Activated CD8-positive, alpha-beta T cell treated with anti-CD3 and anti-CD28 coated beads, Interleukin-2, amount 10 ng/mL, durations not matched to agents 7 days and 5 days (primary cell): Measurements from ENCODE around the gene ADCY9. TPM values are rescaled to one million over a fixed set of nuclear protein-coding genes. Genes with fewer than 3 reads are reported as not detected.
"Not testable (repeated sequence)": the region's sequence is repeated elsewhere in the genome, so short reads cannot be mapped to it uniquely, and the experiment has no call there.

Experiments
- ATAC-seq: fragments of 150-1000 bp; cut with Tn5 transposase; one replicate; pipeline ENCODE4 v1.10.0; 2021; ENCODE audit warnings: moderate library complexity
- CTCF ChIA-PET: fragments of 350-600 bp; sonication (Branson Sonifier 250); formaldehyde crosslinking; loops from one replicate; lab custom pipeline; 2021; ENCODE audit warnings: antibody characterized with exemption; lab: Charles Lee
- POLR2A ChIA-PET: fragments of 350-600 bp; sonication (Branson Sonifier 250); formaldehyde crosslinking; loops from one replicate; lab custom pipeline; 2021; ENCODE audit warnings: antibody characterized with exemption; lab: Charles Lee
- DNase-seq: peaks from one replicate; pipeline ENCODE4 v3.0.0-alpha.2; 2020
- H3K27ac Mint-ChIP-seq: one replicate; pipeline ENCODE4 v1.8.0; 2021; ENCODE audit warnings: mild to moderate bottlenecking, mixed read lengths
- H3K27me3 Mint-ChIP-seq: one replicate; pipeline ENCODE4 v1.8.0; 2021; ENCODE audit warnings: low read depth, mixed read lengths
- H3K36me3 Mint-ChIP-seq: one replicate; pipeline ENCODE4 v1.8.0; 2021; ENCODE audit warnings: low read depth, mixed read lengths
- H3K4me1 Mint-ChIP-seq: one replicate; pipeline ENCODE4 v1.8.0; 2021; ENCODE audit warnings: low read depth, mixed read lengths
- H3K4me3 Mint-ChIP-seq: one replicate; pipeline ENCODE4 v1.8.0; 2021; ENCODE audit warnings: mild to moderate bottlenecking, mixed read lengths
- H3K9me3 Mint-ChIP-seq: one replicate; pipeline ENCODE4 v1.8.0; 2022; ENCODE audit warnings: mixed read lengths; ENCODE audit not compliant: insufficient read depth
- total RNA-seq, 2 experiments: library from RNA; stranded (reverse); gene quantifications; one replicate each; pipeline ENCODE4 v1.2.3, GENCODE V29; 2021

The ADCY9 gene
- total RNA-seq, 2 experiments from 2014 or later = 6.2 to 6.3 TPM

- CTCF ChIA-PET = interaction anchor here (0.7 kb wide), 1 partner anchor 21 kb away, joined by 3 read pairs; no protein-coding TSS in a partner anchor
- Mint-ChIP-seq H3K4me3 (peak overlapping the region; percentile 70), H3K4me1 (peaks cover 24% of the 10 kb centered on the region), H3K27me3 (peaks cover 23% of the 10 kb centered on the region)
- H3K36me3 Mint-ChIP-seq, H3K27ac Mint-ChIP-seq, ATAC-seq, H3K9me3 Mint-ChIP-seq, POLR2A ChIA-PET, DNase-seq: not testable (repeated sequence)
Measured at GRCh38 chr16:3959926-3960590, 156.2 kb downstream of the ADCY9 start.

- POLR2A ChIA-PET = no interaction called here
- CTCF ChIA-PET = no interaction called here
- Mint-ChIP-seq H3K27ac (no peak overlapping the region), H3K4me3 (no peak overlapping the region), H3K4me1 (peaks cover 24% of the 10 kb centered on the region), H3K9me3 (no peaks in the 10 kb centered on the region), H3K27me3 (peaks cover 31% of the 10 kb centered on the region), H3K36me3 (no peaks in the 10 kb centered on the region)
- ATAC-seq (no peak), DNase-seq (no peak)
Measured at GRCh38 chr16:3959148-3959547, 157.1 kb downstream of the ADCY9 start.

- Mint-ChIP-seq H3K9me3 (no peaks in the 10 kb centered on the region), H3K27me3 (peaks cover 30% of the 10 kb centered on the region), H3K4me1 (peaks cover 14% of the 10 kb centered on the region), H3K36me3 (no peaks in the 10 kb centered on the region), H3K27ac (no peak overlapping the region), H3K4me3 (no peak overlapping the region)
- CTCF ChIA-PET = no interaction called here
- no peak for ATAC-seq
- no peak for DNase-seq
- POLR2A ChIA-PET = no interaction called here
Measured at GRCh38 chr16:3957344-3957980, 158.8 kb downstream of the ADCY9 start.

DNA sequence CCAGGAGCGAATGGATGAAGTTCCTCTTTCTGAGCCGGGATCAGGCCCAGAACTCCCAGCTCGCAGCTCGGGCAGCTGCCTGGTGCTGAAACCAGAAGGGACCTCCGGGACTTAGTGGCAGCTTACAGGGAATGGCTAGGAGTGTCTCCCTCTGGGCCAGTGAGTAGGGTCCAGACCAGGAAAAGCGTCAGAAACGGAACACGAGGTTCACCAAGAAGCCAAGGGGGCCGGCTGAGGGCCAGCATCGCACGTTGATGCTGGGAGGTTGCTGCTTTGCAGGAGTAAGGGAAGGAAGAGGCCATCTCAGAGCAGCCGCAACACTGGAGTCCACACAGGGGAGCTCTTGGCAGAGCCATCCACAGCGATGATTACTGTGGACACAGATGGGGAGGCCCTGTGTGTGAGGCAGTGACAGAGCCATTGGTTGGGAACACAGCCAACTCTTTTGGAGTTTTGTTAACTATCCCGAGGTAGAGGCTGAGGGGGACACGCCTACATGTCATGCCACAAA lies 161.8 kb downstream of the ADCY9 start:
- ChIA-PET POLR2A (no interaction called here), CTCF (interaction anchor here (1.4 kb wide), 1 partner anchor 299 kb away, joined by 3 read pairs; no protein-coding TSS in a partner anchor)
- peaks cover 34% of the 10 kb centered on the region for H3K27me3 Mint-ChIP-seq
- ATAC-seq (no peak), DNase-seq (no peak)
- H3K36me3 Mint-ChIP-seq = no peaks in the 10 kb centered on the region
- H3K4me1 Mint-ChIP-seq = peaks cover 4% of the 10 kb centered on the region
- H3K4me3 Mint-ChIP-seq = no peak overlapping the region
- H3K9me3 Mint-ChIP-seq = no peaks in the 10 kb centered on the region
- no peak overlapping the region for H3K27ac Mint-ChIP-seq

DNA sequence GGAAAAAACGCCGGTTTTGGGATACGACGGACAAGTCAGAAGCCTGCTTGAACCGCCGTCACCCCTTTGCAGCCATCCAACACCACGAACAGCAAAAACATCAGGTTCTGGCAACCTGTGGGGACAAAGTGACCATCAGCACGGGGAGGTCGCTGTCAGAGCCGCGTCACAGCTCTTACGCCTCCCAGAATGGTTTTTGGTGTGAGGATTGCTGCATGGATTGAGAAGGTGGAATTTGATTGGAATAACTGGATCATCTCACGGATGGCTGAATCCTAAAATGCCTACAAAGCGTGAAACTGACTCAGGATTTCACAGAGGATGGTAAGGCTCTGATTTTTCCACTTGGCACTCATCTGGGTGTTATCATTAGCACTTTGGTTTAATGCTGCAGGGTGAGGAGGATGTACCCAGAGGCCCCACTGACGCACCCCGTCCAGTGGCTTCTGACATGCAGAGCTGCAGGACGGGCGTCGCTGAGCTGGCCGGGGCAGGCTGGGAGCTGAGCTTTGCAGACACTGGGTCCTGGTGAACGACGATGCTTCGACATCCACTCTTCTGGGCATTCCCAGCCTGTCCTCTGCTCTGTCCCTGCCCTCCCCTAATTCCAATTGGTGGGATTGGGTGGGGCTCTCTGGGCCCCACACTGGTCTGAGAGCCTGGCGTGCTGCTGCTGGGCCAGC lies 162.4 kb downstream of the ADCY9 start:
- H3K4me3 Mint-ChIP-seq = no peak overlapping the region
- H3K27me3 Mint-ChIP-seq = peaks cover 32% of the 10 kb centered on the region
- no peaks in the 10 kb centered on the region for H3K9me3 Mint-ChIP-seq
- DNase-seq = no peak
- POLR2A ChIA-PET = no interaction called here
- ATAC-seq = no peak
- H3K4me1 Mint-ChIP-seq = peaks cover 4% of the 10 kb centered on the region
- CTCF ChIA-PET = interaction anchor here (1.0 kb wide), 1 partner anchor 15 kb away, joined by 3 read pairs; no protein-coding TSS in a partner anchor
- H3K27ac Mint-ChIP-seq = no peak overlapping the region
- no peaks in the 10 kb centered on the region for H3K36me3 Mint-ChIP-seq

DNA sequence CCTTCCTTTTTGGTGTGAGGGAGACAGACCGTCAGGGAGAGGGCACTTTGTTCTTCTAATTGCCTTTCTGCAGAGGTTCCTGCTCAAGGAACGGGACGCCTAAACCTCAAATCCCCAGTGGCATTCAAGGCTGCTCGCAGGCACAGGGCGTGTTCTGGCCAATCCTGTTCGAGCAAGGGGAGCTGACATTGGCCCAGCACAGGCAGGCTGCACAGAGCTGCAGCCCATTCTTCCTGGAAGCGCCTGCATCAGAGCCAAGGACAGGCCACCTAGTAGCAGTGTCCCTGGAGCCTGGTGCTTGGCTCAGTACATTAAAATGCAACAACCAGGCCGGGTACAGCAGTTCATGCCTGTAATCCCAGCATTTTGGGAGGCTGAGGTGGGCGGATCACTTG lies 163.5 kb downstream of the ADCY9 start:
- ChIA-PET POLR2A (no interaction called here), CTCF (no interaction called here)
- Mint-ChIP-seq H3K9me3 (no peaks in the 10 kb centered on the region), H3K27me3 (peaks cover 31% of the 10 kb centered on the region), H3K36me3 (no peaks in the 10 kb centered on the region), H3K4me1 (peaks cover 4% of the 10 kb centered on the region), H3K4me3 (no peak overlapping the region), H3K27ac (no peak overlapping the region)
- ATAC-seq (no peak), DNase-seq (no peak)

DNA sequence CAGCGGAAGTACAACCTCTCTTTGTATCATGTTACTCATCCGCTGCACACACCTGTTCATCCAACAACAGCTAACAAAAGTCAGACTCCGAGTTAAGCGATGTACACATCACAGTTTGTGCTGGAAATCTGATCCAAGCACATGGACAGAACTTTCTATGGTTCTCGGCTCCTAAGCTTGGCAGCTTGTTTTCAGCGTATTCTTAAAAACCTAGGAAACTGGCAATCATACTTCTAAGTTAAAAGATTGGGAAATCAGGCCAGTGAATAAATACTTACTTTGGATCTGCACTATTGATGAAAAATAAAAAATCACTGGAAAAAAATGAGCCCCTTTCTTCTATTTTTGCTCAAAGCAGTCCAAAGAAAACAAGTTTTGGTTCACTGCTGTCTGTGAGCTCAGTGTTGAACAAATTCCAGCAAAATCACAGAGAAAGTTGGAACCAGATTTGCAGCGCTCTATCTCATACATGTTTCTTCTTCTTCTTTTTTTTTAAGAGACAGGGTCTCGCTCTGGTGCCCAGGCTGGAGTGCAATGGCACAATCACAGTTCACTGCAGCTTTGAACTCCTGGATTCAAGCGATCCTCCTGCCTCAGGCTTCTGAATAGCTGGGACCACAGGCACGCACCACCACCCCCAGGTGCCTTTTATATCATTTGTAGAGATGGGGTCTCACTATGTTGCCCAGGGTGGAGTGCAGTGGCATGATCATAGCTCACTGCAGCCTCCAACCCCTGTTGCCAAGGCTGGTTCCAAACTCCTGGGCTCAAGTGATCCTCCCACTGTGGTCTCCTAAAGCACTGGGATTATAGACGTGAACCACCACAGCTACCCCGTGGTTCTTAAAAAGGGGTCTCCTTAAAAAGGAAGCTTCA lies 164.1 kb downstream of the ADCY9 start:
- Mint-ChIP-seq H3K27me3 (peaks cover 26% of the 10 kb centered on the region), H3K36me3 (no peaks in the 10 kb centered on the region), H3K9me3 (no peaks in the 10 kb centered on the region), H3K27ac (no peak overlapping the region), H3K4me3 (no peak overlapping the region), H3K4me1 (peaks cover 4% of the 10 kb centered on the region)
- ChIA-PET POLR2A (interaction anchor here (0.7 kb wide), 1 partner anchor 30 kb away, joined by 5 read pairs; no protein-coding TSS in a partner anchor), CTCF (no interaction called here)
- DNase-seq (no peak), ATAC-seq (no peak)

DNA sequence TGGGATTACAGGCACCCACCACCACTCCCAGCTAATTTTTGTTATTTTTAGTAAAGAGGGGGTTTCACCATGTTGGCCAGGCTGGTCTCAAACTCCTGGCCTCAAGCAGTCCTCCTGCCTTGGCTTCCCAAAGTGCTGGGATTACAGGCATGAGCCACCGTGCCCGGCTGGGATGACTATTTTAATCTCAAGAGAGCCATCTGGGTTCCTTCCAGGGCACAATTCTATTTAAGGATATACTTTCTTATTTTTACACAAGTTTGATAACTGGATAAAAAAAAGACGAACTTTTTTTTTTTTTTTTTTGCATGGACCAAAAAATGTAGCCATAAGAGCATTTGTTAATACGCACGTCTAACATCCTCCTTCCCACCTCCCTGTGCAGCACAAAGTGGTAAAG lies 164.9 kb downstream of the ADCY9 start:
- DNase-seq, CTCF ChIA-PET, H3K4me1 Mint-ChIP-seq, ATAC-seq, H3K4me3 Mint-ChIP-seq, H3K27ac Mint-ChIP-seq, H3K9me3 Mint-ChIP-seq, H3K36me3 Mint-ChIP-seq: not testable (repeated sequence)
- POLR2A ChIA-PET = interaction anchor here (0.7 kb wide), 1 partner anchor 31 kb away, joined by 5 read pairs; no protein-coding TSS in a partner anchor
- peaks cover 20% of the 10 kb centered on the region for H3K27me3 Mint-ChIP-seq

DNA sequence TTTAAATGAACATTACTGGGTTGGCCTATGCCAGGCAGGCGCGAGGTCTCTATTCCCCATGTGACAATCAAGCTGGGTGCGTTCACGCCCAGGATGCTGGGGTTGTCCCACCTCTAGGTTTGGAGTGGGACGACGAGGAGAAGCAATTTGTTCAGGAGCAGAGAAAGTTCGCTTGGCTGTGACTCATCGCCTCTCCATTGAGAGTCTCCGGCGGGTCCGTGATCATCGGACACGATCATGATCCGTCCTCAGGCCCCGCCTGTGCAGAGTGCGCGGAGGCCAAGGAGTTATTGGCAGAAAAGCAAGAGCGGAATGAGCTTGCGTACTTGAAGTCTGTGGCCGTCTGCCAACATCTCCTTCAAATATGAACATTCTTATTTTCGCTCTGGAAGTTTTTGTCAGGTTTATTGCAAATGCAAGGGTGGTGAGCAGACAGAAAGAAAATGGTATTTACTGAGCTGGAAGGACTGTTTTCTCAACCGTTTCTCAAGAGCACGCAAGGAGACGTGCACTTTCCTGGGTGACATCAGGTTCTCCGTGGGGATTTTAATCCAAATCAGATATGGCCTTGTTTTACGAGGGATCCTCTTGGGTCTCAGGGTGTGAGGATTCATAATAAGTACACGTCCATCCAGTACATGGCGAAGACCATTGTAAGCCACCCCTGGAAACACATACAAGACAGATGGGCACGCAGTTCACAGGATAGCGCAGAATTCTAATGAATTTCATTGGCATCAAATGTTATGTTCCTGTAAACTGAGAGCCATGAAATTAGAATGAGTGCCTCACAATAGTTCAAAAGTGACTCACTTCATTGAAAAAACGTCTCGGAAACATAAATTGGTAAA lies 165.7 kb downstream of the ADCY9 start:
- Mint-ChIP-seq H3K27ac (no peak overlapping the region), H3K9me3 (no peaks in the 10 kb centered on the region), H3K4me1 (peaks cover 4% of the 10 kb centered on the region), H3K4me3 (no peak overlapping the region), H3K27me3 (peaks cover 19% of the 10 kb centered on the region), H3K36me3 (no peaks in the 10 kb centered on the region)
- DNase-seq (no peak), ATAC-seq (no peak)
- ChIA-PET POLR2A (no interaction called here), CTCF (no interaction called here)

GRCh38 chr16:3949946-3950342 lies 166.3 kb downstream of the ADCY9 start:
- Mint-ChIP-seq H3K4me1 (peaks cover 4% of the 10 kb centered on the region), H3K36me3 (no peaks in the 10 kb centered on the region), H3K27me3 (peaks cover 18% of the 10 kb centered on the region), H3K9me3 (no peaks in the 10 kb centered on the region), H3K27ac (no peak overlapping the region), H3K4me3 (no peak overlapping the region)
- ChIA-PET CTCF (no interaction called here), POLR2A (no interaction called here)
- DNase-seq = no peak
- no peak for ATAC-seq
